Measurements from ENCODE around the gene SKAP1. TPM values are rescaled to one million over a fixed set of nuclear protein-coding genes. Genes with fewer than 3 reads are reported as not detected.

Gene SKAP1
- total RNA-seq, 1 donor from 2014 or later = 0.27 TPM

- Histone ChIP-seq H3K27me3 (ENCODE audit: low read depth) (no peaks in the 10 kb centered on the region), H3K9me3 (replicated peaks) (no peaks in the 10 kb centered on the region), H3K4me3 (no peak overlapping the region), H3K27ac (replicated peaks) (no peak overlapping the region), H3K36me3 (peaks cover 16% of the 10 kb centered on the region), H3K4me1 (peaks cover 23% of the 10 kb centered on the region)
- no peak for TF ChIP-seq CTCF (IDR thresholded peaks at IDR 0.05; ENCODE audit: borderline replicate concordance)
- intact Hi-C loops (cut with micrococcal nuclease) = no loop called here
- no peak for DNase-seq
These were observed 334.4 kb downstream of the SKAP1 start for GRCh38 chr17:48095611-48096010.

GRCh38 chr17:48093341-48094045 lies 336.5 kb downstream of the SKAP1 start:
- no peak for DNase-seq
- no peak overlapping the region for H3K4me3 ChIP-seq
- no peak for TF ChIP-seq CTCF (IDR thresholded peaks at IDR 0.05; ENCODE audit: borderline replicate concordance)
- H3K27ac ChIP-seq (replicated peaks) = no peak overlapping the region
- H3K27me3 ChIP-seq (ENCODE audit: low read depth) = no peaks in the 10 kb centered on the region
- intact Hi-C loops (cut with micrococcal nuclease) = no loop called here
- no peaks in the 10 kb centered on the region for H3K9me3 ChIP-seq (replicated peaks)
- peaks cover 16% of the 10 kb centered on the region for H3K36me3 ChIP-seq
- H3K4me1 ChIP-seq = peaks cover 10% of the 10 kb centered on the region

GRCh38 chr17:48084932-48085331 lies 345.1 kb downstream of the SKAP1 start:
- H3K36me3 ChIP-seq = no peaks in the 10 kb centered on the region
- no peak for TF ChIP-seq CTCF (IDR thresholded peaks at IDR 0.05; ENCODE audit: borderline replicate concordance)
- intact Hi-C loops (cut with micrococcal nuclease) = no loop called here
- H3K9me3 ChIP-seq (replicated peaks) = no peaks in the 10 kb centered on the region
- H3K4me3 ChIP-seq = no peak overlapping the region
- H3K27ac ChIP-seq (replicated peaks) = no peak overlapping the region
- H3K4me1 ChIP-seq = peaks cover 18% of the 10 kb centered on the region
- DNase-seq = no peak
- no peaks in the 10 kb centered on the region for H3K27me3 ChIP-seq (ENCODE audit: low read depth)

Small RNA genes lying within 50 kb of the gene (microRNA-seq; reads per million reads assigned to microRNA genes)
- gene MIR1203 = not detected

Other genes with a start within 250 kb of the SKAP1 start
- gene HOXB1, start 100.8 kb upstream of the SKAP1 start, total RNA-seq = not detected
- 1.9 TPM for gene HOXB2, start 114.9 kb upstream of the SKAP1 start, total RNA-seq
- 0.25 TPM for gene HOXB4, start 148.1 kb upstream of the SKAP1 start, total RNA-seq
- gene HOXB3, start 160.0 kb upstream of the SKAP1 start, total RNA-seq = 0.91 TPM
- gene HOXB5, start 163.6 kb upstream of the SKAP1 start, total RNA-seq = not detected
- gene HOXB6, start 174.8 kb upstream of the SKAP1 start, total RNA-seq = 0.66 TPM
- 0.16 TPM for gene HOXB7, start 180.8 kb upstream of the SKAP1 start, total RNA-seq
- gene HOXB8, start 185.1 kb upstream of the SKAP1 start, total RNA-seq = not detected
- gene HOXB9, start 196.1 kb upstream of the SKAP1 start, total RNA-seq = not detected